Stimulated activated CD4-positive, alpha-beta T cell treated with anti-CD3 and anti-CD28 coated beads, Interleukin-15, amount 100 ng/mL, for 48 hours (primary cell): ENCODE data around the gene ITPRID1.

Source experiments
- DNase-seq, 2 donors: peaks; one replicate each; pipeline ENCODE4 v3.0.0-alpha.2; 2020; ENCODE audit warnings: low read depth in 2 of 2

ITPRID1 gene

DNA sequence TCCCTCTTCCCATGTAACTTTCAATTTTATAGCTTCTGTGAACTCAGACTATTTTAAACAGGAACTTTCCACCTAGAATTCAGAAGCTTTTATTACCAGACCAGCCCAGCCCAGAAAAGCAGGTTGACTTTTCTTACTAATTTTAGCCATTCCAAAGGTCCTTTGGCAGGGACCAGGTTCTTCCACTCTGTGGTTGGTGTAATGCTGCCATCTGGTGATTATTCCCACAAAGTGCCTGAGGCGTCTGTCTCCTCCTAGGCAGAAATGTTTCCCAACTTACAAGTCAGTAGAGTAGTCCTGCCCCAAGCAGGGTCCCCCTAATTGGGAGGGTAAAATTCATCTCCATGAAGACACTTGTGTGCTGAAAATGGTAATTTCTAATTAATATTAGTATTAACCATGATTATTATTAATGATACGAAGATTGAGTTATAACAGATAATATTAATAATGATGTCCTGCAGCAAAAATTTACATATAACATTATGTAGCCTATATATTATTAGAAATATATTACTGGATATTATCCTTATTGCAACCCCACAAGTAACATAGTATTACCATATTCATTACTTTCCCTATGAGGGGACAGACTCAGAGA, 120.1 kb downstream of the ITPRID1 start:
- no peak for DNase-seq

DNA sequence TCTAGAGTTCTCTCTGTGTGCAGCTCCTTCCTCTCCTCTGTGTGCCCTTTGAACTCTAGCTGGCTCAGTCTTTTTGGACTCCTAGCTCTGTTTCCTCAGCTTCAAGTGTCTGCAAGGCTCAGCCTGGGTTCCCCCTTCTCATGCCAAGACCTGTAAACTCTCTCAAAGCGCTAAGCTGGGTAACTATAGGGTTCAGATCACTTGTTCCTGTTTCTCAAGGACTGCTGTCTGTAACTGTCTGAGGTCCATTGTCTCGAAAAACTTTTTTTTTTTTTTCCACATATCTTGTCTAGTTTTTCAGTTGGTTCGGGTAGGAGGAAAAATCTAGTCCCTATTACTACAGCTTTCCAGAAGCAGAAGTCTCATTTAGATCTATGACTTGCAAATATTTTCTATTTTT, 126.5 kb downstream of the ITPRID1 start:
- DNase-seq, result no peak

DNA sequence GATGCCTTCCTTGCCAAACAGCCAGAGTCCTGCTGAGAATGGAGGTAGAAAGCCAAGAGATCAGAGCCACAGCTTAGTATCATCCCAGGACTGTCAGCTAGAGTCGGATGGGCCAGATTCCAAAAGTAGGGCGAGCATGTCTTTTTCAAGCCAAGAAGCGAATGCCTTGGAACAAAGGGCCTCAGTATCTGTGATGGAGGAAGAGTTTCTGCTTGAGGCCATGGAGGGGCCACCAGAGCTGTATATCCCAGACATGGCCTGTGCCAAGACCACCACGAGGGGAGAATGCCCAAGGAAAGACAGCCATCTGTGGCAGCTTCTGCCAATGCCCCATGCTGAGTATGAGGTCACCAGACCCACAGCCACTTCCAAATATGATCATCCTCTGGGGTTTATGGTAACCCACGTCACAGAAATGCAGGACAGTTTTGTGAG, 128.8 kb downstream of the ITPRID1 start:
- no peak for DNase-seq

DNA sequence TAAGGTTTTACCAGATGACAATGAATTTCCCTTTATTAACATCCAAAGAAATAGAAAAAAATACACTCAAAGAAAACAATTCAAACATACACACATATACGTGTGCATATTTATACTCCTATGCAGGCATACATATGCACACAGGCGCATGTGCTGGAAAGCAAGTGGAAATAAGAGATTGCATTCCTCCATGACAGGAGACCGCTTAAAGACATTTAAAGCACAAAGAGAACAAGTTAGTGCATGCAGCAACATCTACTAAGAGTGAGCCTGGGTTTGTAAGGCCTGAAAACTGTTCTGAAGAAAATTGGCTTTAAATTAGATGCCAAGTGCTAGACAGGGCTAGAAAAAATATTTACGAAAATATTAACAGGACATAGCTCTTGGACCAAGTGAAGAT, 133.1 kb downstream of the ITPRID1 start:
- DNase-seq, result no peak

DNA sequence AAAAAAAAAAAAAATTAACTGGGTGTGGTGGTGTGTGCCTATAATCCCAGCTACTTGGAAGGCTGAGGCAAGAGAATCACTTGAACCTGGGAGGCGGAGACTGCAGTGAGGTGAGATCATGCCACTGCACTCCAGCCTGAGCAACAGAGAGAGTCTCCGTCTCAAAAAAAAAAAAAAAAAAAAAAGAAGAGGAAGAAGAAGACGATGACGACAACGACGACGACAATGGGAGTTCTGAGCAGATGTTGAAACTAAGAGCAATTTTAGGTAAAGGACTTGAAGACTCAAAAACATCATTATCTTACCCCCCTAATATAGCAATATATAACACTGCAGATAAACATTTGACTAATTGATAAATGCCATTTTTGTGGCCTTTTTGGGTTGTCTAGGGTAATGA, 133.6 kb downstream of the ITPRID1 start:
- DNase-seq, result no peak

DNA sequence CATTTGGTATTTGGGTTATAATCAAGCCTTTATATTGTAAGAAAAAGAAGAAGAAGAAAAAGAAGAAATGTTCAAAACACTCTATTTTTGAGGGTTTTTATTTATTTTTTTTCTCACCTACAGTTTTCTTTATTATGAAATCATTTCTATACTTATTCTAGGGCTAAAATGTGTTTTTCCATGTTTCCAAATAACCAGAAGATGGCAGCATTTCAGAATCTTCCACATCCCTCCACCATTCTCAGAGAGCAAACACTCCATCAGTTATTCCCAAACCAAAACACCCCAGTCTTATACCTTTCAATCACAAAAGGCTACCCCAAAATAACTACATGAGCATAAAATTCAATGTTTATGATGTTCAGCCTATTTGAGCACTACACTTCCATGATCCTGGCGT, 134.4 kb downstream of the ITPRID1 start:
- DNase-seq, result no peak

DNA sequence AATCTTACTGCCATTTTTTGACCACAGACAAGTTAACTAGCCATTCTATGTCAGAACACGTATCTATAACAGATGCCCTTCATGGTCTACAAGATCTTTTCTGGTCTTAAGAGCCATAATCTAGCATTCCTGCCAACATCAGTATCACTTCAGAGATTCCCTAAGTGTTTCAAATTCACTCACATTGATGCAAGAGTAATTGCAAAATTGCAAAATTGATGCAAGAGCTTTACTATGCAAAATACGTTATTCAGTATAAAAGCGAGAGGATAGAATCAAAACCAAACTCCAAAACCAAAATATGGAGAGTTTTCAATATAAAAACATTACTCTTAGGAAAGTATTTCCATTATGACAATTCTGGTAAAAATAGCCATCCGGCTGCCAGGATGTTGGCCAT, 135.0 kb downstream of the ITPRID1 start:
- no peak for DNase-seq

DNA sequence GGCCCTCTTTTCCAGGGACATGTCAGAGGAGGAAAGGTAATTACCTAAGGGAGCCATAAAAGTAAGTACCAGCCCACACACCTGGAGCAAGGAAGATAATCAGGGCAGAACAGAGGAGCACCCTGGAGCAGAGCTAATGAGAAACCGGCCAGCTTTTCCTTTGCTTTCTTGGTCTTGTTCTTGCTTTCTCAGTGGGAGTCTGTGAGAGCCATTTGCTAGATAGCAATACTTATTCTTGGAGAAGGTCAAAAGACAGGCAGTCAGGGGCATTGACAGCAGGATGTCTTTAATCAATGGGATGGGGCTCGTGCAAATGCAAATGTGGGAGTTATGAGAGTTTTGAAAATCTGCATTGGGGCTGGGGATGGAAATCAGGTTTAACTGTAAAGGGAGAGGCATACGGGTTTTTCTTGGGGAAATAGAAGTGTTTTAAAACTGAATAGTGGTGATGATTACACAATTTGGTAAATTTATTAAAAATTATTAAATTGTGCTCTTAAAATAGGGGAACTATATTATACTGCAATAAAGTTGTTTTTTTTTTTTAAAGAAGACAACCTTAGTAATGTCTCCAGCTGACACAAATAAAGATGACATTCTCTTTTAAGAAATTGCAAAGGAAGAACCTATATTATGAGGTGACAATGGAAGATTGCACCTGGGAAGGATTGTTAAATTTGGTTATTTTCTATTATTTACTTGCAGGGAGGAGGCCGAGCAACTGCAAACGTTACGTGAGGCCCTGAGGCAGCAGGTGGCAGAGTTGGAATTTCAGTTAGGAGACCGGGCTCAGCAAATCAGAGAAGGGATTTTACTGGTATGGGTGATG, 137.6 kb downstream of the ITPRID1 start:
- DNase-seq, result no peak

DNA sequence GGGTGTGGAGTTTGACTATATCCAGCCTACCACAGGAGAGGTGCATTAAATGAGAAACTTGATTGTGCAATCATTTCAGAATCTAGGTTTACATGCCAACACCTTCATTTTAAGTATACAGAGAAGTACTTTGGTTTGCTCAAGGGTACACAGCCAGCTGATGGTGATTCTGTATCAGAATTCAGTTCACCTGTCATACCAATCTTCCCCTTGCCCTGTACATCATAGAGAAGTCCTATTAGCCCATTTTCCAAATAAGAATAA, 138.1 kb downstream of the ITPRID1 start:
- DNase-seq, result no peak

DNA sequence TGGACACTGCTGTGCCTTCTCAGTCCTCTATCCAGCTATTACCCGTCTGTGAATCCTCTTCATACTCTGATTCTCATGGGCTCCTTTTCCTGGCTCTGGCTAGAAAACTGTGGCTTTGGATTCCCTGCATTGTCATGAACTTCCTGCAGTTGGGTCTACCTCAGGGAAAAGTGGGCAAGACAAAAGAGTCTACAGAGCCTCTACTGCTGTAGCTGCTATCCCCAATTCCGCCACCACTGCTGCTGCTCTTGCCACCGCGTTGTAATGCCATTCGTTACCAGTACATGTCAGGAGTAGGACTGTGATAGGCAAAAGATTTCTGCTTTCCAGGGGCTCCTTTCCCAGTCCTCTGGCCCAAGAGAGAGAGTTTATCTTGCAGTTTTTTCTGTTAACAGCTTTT, 149.2 kb downstream of the ITPRID1 start:
- no peak for DNase-seq

DNA sequence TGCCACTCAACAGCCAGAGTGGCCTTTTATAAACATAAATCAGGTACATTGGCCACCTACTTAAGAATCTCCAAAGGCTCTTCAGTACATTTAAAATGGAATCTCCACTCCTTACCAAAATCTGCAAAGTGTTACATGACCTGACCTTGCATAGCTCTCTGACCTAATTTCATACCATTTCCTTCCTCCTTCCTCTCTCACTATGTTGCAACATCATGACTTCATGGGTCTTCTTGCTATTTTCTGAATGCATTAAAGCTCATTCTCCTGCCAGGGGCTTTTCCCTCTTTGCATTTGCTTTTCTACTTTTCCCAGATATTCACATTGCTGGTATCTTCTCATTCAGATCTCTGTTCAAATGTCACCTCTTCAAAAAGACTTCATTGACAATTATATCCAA, 151.0 kb downstream of the ITPRID1 start:
- no peak for DNase-seq

DNA sequence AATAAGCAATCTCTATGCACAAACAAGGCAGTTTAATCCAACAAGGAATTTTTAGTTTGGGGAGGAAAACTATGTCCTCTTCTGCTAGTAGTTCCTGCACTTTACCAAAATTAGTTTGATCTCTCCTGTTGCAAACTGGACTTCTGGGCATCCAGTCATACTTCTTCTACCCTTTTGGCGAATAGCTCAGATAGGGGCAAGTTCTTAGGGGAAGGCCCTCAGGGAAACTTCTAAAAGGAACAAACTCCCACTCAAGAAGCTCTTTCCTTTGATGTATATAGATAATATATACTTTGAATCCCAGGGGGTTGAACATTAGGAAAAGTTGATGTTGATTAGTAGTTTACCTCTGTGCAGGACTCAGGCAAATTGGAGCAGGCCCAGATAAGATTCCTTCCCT, 151.7 kb downstream of the ITPRID1 start:
- DNase-seq, result no peak

DNA sequence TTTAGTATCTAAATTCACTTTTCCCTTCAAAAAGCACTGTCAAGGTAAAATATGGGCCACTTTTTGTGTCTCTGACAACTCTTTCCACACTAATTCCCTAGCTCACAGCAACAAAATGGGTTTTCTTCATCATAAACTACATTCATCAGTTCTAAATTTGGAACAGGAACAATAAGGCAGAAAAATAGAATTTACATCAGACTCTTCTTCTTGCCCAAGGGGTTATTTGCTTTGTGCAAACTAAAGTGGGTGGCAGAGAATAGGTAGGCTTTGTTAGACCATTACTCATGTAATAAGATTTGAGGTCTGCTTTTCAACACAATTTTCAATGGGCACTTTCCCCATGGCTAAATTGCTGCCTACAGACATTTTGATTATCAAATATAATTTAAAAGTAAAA, 155.6 kb downstream of the ITPRID1 start:
- no peak for DNase-seq

DNA sequence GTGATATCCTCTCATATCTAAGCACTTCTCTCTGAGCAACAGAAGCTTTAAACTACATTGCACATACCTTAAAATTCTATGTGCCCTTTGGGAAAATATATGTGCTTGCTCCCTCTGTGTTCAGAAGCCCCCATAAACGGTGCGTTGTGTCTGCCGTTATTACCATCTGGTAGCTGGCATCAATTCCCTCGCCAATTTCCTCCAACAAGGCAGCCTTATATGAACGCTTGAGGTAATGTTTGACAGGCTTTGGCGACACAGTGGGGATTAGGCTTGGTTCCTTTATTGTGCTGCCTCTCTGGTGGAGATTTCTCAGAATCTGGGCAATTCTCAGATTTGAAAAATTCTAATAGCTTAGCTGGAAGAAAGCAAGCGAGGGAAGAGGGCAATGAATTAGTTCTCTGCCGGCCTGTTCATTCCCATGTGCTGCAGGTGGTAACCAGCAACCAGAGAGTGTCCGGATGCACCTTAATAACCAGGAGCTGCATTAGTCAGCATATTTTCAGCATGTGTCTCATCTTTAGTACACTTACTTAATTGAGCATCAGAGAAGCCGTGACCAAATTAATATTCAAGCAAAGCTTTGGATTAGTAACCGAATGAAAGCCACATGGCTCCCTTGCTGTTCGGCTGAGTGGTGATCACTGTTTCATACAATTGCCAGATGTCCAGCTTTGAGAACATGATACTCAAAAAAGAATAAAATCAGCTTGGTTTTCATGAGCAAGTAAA, 165.8 kb downstream of the ITPRID1 start:
- DNase-seq, result no peak

DNA sequence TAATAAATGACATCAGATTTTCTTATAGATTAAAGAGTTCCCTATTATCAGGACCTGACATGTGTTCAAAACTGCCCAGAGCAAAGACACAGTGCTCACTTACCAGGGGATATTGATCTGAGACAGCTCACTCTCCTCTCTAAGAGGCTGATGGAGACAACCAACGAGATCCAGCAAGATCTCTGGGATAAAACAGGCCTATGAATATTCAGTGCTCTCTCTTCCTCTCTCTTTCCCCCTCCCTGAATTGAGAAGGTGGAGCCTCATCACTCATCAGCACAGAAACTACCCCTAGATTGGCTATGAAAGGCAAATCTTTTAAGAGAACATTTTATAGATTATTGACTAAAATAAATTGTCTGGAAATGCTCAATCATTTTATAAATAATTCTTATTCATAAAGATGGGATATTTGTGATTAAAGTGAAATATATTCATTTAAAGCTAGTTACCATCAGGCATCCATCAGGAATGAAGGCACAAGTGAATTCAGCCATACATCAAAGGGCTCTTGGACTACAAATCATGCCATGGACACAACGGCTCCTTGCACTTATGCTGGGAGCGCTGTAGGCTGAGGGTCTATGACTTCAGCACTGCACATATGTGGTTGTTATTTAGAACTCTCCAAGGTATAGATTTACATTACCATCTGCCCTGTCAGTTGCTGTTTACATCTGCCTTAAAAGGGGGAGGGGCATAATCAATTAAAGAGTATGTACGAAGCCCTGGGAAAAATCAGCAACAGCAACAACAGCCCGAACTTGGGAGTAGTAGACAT, 169.7 kb downstream of the ITPRID1 start:
- no peak for DNase-seq

DNA sequence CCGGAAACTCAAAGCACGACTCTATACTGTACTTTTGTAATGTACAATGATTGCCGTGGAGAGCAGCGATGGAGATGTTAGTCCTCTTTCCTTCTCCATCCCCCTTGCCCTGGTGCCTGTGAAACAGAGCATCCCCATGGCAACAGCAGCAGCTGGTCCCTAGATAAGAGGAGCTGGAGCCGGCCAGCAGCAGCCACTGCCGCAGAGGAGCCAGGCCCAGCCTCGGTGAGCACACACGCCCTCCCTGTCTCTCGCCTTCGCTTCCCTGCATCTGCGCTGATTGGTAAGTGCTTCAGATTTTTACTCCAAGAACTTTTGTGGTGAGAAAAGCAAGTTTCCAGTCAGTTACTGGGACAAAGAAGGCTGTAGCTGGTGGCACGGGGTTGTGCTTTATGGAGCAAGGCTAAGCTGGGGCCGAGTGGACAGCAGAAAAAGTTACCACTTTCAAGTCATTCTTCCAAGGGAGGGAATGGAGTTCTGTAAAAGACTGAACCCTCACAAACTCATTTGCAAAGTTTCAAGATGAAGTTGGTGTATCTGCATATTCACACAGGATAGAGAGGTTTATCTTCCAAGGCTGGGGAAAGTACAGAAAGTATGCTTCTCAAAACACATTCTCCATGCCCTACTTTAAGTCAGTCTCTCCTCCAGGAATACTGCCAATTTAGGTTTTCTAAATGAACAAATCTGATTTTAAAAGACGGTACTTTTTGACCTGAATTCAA, 173.3 kb downstream of the ITPRID1 start, which contains the start of gene PPP1R17:
Gene PPP1R17, plus strand, starts transcription at position 192 of the 725 bp plus-strand sequence. CDS start 5,227 bp downstream, outside the sequence.
- no peak for DNase-seq

DNA sequence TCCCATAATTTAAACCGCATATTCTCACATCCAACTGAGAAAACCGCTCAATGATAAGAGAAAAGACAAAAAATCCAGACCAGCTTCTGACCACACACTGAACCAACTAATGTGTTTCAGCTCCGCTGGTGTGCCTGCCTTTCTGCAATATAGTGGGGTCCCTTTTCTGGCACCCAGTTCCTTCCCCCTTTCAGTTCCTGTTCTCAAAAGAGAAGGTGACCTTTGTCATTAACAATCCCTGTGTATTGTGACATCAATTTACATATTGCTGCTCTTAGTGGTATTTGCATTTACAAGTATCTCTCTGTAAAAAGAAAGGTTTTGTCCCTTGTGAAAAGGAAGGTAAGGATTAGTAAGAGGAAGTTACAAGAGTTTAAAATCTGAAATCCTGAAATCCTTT, 174.5 kb downstream of the ITPRID1 start:
- DNase-seq, result no peak

DNA sequence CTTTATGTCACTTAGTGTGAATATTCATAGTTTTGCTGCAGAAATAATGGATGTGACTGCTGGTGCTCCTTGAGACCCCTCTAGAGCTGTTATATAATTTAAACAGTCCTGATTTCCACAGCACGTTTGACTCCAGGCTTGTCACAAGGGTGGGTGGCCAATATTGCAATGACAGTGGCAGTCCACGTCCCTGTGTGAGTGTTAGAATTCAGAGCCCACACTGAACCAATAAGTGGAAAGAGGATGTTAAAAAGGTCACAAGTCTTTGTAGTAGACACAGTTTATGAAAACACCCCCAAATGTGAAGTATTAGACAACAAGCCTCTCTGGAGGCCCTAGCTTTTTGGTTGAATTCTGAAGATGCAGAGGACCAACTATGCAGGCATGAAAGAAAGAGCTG, 175.1 kb downstream of the ITPRID1 start:
- no peak for DNase-seq

DNA sequence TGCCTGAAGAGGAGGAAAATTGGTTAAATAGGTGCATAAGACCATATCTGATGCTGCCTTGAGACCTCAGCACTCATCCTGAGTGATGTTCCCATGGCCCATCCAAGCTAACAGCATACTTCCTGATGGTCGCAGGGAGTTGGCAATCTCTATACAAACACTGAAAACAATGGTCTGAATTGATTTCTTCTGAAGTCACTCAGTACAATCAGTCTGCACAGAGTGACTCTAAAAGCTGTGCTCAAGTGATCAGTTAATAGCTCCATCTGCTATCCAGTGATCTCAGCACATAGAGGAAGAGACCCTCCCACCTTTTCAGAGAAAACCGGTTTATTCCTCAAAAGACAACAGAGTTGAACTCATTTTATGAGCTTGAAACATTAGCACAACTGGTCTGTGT, 177.0 kb downstream of the ITPRID1 start:
- DNase-seq, result no peak

DNA sequence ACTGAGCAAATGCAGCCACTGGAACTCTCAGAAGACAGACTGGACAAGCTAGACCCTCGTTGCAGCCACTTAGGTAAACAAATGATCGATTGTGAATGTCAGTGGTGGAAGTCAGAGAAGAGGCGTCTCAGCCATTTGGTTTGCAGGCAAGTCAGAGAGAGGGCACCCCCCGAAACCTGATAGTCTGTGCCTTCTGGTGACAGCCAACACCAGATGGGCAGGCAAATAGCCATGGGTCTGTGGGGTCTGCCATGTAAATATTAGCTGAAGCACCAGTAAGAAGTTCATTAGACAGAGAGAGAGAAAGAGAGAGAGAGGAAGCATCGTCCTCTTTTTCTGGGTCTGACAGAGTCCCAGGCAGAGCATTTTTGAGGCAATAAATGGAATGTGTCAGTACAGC, 178.6 kb downstream of the ITPRID1 start:
- no peak for DNase-seq

DNA sequence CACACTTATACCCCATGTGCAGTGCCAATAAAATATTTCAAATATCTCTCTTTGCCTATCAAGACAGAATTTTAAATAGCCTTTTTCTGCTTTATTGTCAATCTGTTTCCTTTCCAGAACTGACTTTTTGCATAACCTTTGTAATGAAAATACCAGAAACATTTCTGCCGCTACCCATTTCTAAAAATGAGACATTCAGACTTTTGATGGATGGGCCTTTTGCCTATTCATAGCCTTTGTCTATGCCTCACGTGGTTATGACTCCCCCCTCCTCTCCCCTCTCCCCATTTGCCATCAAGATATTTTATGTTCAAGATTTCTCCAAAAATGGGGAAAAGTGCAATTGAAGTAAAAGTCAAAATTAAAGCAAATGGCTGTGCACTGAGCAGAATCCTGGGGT, 179.0 kb downstream of the ITPRID1 start:
- DNase-seq, result no peak
